ENCODE measurements around the gene TMEM176A. TPM values are rescaled to one million over a fixed set of nuclear protein-coding genes. Genes with fewer than 3 reads are reported as not detected.

The TMEM176A gene
- total and polyA plus RNA-seq, 2 of the 8 experiments (the other 6 are each of a cell fraction or from before 2014, with no cell fraction given), result 1.3 to 1.5 TPM

DNA sequence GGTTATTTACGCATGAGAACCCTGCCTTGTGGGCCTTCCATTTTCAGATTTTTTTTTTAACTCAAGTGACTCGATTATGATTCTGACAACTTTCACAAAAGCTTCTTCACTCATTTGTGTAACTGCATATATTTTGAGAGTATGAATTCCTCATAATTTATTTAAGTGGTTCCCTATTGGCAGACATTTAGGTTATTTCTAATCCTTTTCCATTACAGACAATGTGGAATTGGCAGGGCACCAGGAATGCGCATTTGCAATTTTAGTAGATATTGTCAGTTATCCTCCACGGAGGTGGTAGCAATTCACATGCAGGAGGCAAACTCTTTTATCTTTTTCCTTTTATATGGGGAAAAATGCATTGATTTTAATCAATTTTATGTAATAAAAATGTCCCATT, 2.9 kb upstream of the TMEM176A start:
- ChIA-PET POLR2A (ENCODE audit: partially characterized antibody) (no interaction called here), CTCF (ENCODE audit: partially characterized antibody) (interaction anchor here (1.6 kb wide), 1 partner anchor 19 kb away, joined by 5 read pairs; no protein-coding TSS in a partner anchor)
- no peak overlapping the region for H2AK5ac ChIP-seq (ENCODE audit: low read depth, low read length)
- H4K8ac ChIP-seq (ENCODE audit: extremely low read depth, insufficient read depth, low read length), result no peak overlapping the region
- H4K5ac ChIP-seq (ENCODE audit: insufficient read length, low read depth, low read length), result no peak overlapping the region
- WGBS, 2 experiments (ENCODE audit: extremely low coverage in 1 of 2, insufficient coverage in 1 of 2, insufficient read length in 1 of 2, insufficient replicate concordance in 2 of 2, low coverage in 1 of 2, low lambda C conversion rate in 2 of 2, missing lambda C conversion rate in 1 of 2), result 80% methylated on average over 4 of the region's 4 CpGs; no CpG with 5 or more reads in 1 of the 2 experiments
- H3K27me3 ChIP-seq (replicated peaks in 1 of 4; ENCODE audit: control insufficient read depth in 3 of 4, extremely low read depth in 1 of 4, insufficient read depth in 3 of 4, low read length in 3 of 4), result peaks cover 37 to 46% (median 42%) of the 10 kb centered on the region in 4 experiments
- peaks cover 0 to 9% (median 4%) of the 10 kb centered on the region in 4 experiments; a peak in 6 of 7 replicates for H3K4me1 ChIP-seq (replicated peaks in 1 of 4; ENCODE audit: control insufficient read depth in 3 of 4, insufficient read depth in 4 of 4, low read length in 3 of 4)
- no peak overlapping the region for H3K56ac ChIP-seq (replicated peaks; ENCODE audit: insufficient read length, low read depth, low read length)
- no peak overlapping the region for H4K91ac ChIP-seq (replicated peaks; ENCODE audit: insufficient read length, low read length)
- H3K79me1 ChIP-seq (ENCODE audit: low read depth, low read length), result no peaks in the 10 kb centered on the region
- no peak overlapping the region for H2BK20ac ChIP-seq (ENCODE audit: low read length)
- no peak overlapping the region for H3K14ac ChIP-seq (ENCODE audit: insufficient read length)
- no peak overlapping the region for H3K9ac ChIP-seq (replicated peaks in 1 of 4; ENCODE audit: extremely low read depth in 1 of 4, low read depth in 3 of 4, low read length in 3 of 4)
- no peaks in the 10 kb centered on the region for H3K79me2 ChIP-seq (ENCODE audit: control insufficient read depth in 1 of 2, insufficient read depth in 2 of 2, low read length in 2 of 2)
- H2BK5ac ChIP-seq (ENCODE audit: low read depth, low read length), result no peak overlapping the region
- no peak overlapping the region for H3K4ac ChIP-seq (replicated peaks; ENCODE audit: insufficient read length, low read depth, low read length)
- H3K23ac ChIP-seq (ENCODE audit: insufficient read length), result no peak overlapping the region
- H3K9me3 ChIP-seq (ENCODE audit: insufficient read depth in 2 of 2, low read depth in 1 of 2, low read length in 1 of 2), result no peaks in the 10 kb centered on the region; a peak in 1 of 4 replicates
- no peak overlapping the region for H3K18ac ChIP-seq (ENCODE audit: extremely low read depth, low read length)
- no peak overlapping the region for H2BK12ac ChIP-seq (ENCODE audit: low read depth, low read length)
- H2BK120ac ChIP-seq (replicated peaks; ENCODE audit: low read depth, low read length), result no peak overlapping the region
- peaks cover 14% of the 10 kb centered on the region for H3K23me2 ChIP-seq (ENCODE audit: low read depth, low read length)
- H3K4me2 ChIP-seq (ENCODE audit: insufficient read depth in 1 of 2, low read depth in 2 of 2, low read length in 2 of 2), result no peak overlapping the region
- H2AFZ ChIP-seq (ENCODE audit: low read length), result no peak overlapping the region
- no peaks in the 10 kb centered on the region for H4K20me1 ChIP-seq (replicated peaks in 1 of 2; ENCODE audit: control insufficient read depth in 1 of 2, insufficient read depth in 2 of 2, low read length in 2 of 2)
- H3K27ac ChIP-seq (ENCODE audit: low read depth, low read length), result no peak overlapping the region
- no peak overlapping the region for H3K4me3 ChIP-seq (ENCODE audit: extremely low read depth in 1 of 4, insufficient read depth in 2 of 4, low read depth in 3 of 4, low read length in 4 of 4)
- no peak for DNase-seq (ENCODE audit: low read depth in 1 of 2, low spot score in 2 of 2)
- FAIRE-seq, result no peak
- no peak overlapping the region for H2BK15ac ChIP-seq (ENCODE audit: low read length)
- peaks cover 0 to 11% (median 0%) of the 10 kb centered on the region in 4 experiments; a peak in 1 of 8 replicates for H3K36me3 ChIP-seq (ENCODE audit: control insufficient read depth in 2 of 4, insufficient read depth in 4 of 4, low read length in 3 of 4)
- TF ChIP-seq KDM1A (IDR thresholded peaks at IDR 0.05; ENCODE audit: borderline replicate concordance, low read length) (no peak), HDAC6 (IDR thresholded peaks at IDR 0.05; ENCODE audit: low read depth, low read length) (no peak), ASH2L (IDR thresholded peaks at IDR 0.05; ENCODE audit: low read length) (no peak), CBX5 (IDR thresholded peaks at IDR 0.05; ENCODE audit: low read depth, low read length) (no peak), CHD2 (IDR thresholded peaks at IDR 0.05; ENCODE audit: low read length) (no peak), TBP (IDR thresholded peaks at IDR 0.05; ENCODE audit: low read depth, low read length) (no peak), BRCA1 (IDR thresholded peaks at IDR 0.05; ENCODE audit: low read depth, low read length) (no peak), EZH2 (IDR thresholded peaks at IDR 0.05; ENCODE audit: low read depth, low read length, severe bottlenecking) (no peak), RAD21 (IDR thresholded peaks at IDR 0.05 in 1 of 2, conservative IDR thresholded peaks at IDR 0.05 in 1 of 2; ENCODE audit: low read depth in 2 of 2, low read length in 2 of 2) (no peak), TAF1 (IDR thresholded peaks at IDR 0.05; ENCODE audit: low read depth, low read length) (no peak), RBBP5 (IDR thresholded peaks at IDR 0.05; ENCODE audit: borderline replicate concordance, low read depth, low read length) (no peak), CHD1 (IDR thresholded peaks at IDR 0.05; ENCODE audit: low read depth, low read length) (no peak), NRF1 (IDR thresholded peaks at IDR 0.05; ENCODE audit: low read depth, low read length) (no peak)
- TF ChIP-seq, protein P1, sequence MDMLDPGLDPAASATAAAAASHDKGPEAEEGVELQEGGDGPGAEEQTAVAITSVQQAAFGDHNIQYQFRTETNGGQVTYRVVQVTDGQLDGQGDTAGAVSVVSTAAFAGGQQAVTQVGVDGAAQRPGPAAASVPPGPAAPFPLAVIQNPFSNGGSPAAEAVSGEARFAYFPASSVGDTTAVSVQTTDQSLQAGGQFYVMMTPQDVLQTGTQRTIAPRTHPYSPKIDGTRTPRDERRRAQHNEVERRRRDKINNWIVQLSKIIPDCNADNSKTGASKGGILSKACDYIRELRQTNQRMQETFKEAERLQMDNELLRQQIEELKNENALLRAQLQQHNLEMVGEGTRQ (IDR thresholded peaks at IDR 0.05; ENCODE audit: low read length), result no peak
